ENCODE measurements around the gene HPCAL1.

DNA sequence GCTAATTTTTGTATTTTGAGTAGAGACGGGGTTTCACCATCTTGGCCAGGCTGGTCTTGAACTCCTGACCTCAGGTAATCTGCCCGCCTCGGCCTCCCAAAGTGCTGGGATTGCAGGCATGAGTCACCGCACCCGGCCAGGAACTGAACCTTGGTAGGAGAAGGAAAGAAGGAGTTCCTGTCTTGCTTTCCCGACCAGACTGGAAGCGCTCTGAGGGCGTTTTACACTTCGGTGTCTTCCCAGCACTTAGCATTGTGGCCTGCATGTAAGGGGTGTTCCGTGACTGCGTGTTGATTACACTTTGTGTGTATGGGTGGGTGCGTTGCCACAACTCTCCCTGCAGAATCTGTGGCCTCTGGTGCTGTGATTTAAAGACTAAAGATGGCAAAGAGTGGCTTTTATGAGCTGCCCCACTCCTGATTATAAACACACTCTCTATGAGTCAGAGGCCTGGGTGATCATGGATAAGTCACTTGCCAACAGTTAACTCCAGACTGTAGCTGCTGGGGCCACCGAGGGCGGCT, 99.4 kb downstream of the HPCAL1 start:
- TF ChIP-seq JUNB (IDR thresholded peaks at IDR 0.05; ENCODE audit: unreplicated experiment) (no peak), EZH2phosphoT487 (IDR thresholded peaks at IDR 0.05; ENCODE audit: unreplicated experiment) (no peak), ZNF331 (CRISPR knock-in tag; IDR thresholded peaks at IDR 0.05; ENCODE audit: low read depth) (no peak), EZH2 (IDR thresholded peaks at IDR 0.05; ENCODE audit: low read depth, unreplicated experiment) (no peak), POLR2AphosphoS5 (IDR thresholded peaks at IDR 0.05; ENCODE audit: low read depth) (no peak)
- TF ChIP-seq, protein P1, sequence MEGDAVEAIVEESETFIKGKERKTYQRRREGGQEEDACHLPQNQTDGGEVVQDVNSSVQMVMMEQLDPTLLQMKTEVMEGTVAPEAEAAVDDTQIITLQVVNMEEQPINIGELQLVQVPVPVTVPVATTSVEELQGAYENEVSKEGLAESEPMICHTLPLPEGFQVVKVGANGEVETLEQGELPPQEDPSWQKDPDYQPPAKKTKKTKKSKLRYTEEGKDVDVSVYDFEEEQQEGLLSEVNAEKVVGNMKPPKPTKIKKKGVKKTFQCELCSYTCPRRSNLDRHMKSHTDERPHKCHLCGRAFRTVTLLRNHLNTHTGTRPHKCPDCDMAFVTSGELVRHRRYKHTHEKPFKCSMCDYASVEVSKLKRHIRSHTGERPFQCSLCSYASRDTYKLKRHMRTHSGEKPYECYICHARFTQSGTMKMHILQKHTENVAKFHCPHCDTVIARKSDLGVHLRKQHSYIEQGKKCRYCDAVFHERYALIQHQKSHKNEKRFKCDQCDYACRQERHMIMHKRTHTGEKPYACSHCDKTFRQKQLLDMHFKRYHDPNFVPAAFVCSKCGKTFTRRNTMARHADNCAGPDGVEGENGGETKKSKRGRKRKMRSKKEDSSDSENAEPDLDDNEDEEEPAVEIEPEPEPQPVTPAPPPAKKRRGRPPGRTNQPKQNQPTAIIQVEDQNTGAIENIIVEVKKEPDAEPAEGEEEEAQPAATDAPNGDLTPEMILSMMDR (conservative IDR thresholded peaks at IDR 0.05; ENCODE audit: low read depth in 2 of 2), result no peak

Measured in GM23338 (cell line).